ENCODE data around the gene SLC23A3.

SLC23A3 gene

DNA sequence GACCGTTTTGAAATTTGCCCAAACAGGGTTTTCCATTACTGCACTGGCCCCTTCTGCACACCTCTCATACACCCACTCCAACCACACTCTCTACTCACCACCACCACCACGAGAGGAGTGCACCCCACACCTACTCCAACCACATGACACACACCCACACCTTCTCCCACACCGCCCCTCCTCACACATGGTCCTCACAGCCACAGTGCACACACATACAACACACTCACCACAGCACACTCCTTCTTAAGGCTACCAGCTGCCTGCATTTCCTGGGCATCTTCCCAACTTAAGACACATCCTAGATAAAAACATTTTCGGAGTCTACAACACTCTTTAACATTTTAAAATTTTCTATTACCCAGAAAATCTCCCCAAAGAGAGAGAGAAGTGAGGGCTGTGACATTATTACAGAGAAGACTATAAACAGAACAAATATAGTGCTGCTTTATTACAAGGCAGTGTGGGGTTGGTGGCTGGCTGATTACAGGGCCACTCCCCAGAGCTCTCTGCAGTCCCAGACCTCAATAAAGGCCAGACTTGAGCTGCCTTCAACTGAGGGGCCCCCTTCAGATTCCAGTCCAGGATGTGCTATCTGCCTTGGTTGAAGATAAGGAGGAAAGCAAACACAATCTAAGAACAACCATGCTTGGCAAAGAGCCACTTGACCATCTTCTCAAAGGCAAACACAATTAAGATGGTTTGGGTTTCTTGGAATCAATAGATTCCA lies 45.3 kb downstream of the SLC23A3 start:
- H3K4me3 ChIP-seq (ENCODE audit: low read depth in 1 of 2, low read length in 2 of 2): no peak overlapping the region
- no peak overlapping the region for H2AFZ ChIP-seq (ENCODE audit: low read depth, low read length)
- no peak for TF ChIP-seq EZH2 (IDR thresholded peaks at IDR 0.05; ENCODE audit: borderline replicate concordance, low read depth, low read length, severe bottlenecking)
- TF ChIP-seq, protein P1, sequence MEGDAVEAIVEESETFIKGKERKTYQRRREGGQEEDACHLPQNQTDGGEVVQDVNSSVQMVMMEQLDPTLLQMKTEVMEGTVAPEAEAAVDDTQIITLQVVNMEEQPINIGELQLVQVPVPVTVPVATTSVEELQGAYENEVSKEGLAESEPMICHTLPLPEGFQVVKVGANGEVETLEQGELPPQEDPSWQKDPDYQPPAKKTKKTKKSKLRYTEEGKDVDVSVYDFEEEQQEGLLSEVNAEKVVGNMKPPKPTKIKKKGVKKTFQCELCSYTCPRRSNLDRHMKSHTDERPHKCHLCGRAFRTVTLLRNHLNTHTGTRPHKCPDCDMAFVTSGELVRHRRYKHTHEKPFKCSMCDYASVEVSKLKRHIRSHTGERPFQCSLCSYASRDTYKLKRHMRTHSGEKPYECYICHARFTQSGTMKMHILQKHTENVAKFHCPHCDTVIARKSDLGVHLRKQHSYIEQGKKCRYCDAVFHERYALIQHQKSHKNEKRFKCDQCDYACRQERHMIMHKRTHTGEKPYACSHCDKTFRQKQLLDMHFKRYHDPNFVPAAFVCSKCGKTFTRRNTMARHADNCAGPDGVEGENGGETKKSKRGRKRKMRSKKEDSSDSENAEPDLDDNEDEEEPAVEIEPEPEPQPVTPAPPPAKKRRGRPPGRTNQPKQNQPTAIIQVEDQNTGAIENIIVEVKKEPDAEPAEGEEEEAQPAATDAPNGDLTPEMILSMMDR (IDR thresholded peaks at IDR 0.05; ENCODE audit: borderline replicate concordance, extremely low read depth, low read length, poor library complexity, severe bottlenecking): no peak
- H3K27ac ChIP-seq (ENCODE audit: low read length): no peak overlapping the region
- H3K4me1 ChIP-seq (ENCODE audit: insufficient read depth, low read length): no peaks in the 10 kb centered on the region
- ATAC-seq (ENCODE audit: insufficient read depth, low read depth) (peak; percentile 62), DNase-seq (peak; percentile 22)
- no peak overlapping the region for H3K4me2 ChIP-seq (ENCODE audit: insufficient read depth, low read length)
- no peaks in the 10 kb centered on the region for H3K27me3 ChIP-seq (ENCODE audit: insufficient read depth, low read length, poor library complexity)
- H3K9ac ChIP-seq (ENCODE audit: low read depth, low read length): no peak overlapping the region
- no peaks in the 10 kb centered on the region for H3K9me3 ChIP-seq (ENCODE audit: insufficient read depth, low read length, severe bottlenecking)
- no peaks in the 10 kb centered on the region for H3K36me3 ChIP-seq (ENCODE audit: insufficient read depth, low read length)
- peaks cover 9% of the 10 kb centered on the region; the same call in 1 of the 2 replicates for H4K20me1 ChIP-seq (ENCODE audit: insufficient read depth, low read length)
- no peaks in the 10 kb centered on the region for H3K79me2 ChIP-seq (ENCODE audit: insufficient read depth, low read length)

DNA sequence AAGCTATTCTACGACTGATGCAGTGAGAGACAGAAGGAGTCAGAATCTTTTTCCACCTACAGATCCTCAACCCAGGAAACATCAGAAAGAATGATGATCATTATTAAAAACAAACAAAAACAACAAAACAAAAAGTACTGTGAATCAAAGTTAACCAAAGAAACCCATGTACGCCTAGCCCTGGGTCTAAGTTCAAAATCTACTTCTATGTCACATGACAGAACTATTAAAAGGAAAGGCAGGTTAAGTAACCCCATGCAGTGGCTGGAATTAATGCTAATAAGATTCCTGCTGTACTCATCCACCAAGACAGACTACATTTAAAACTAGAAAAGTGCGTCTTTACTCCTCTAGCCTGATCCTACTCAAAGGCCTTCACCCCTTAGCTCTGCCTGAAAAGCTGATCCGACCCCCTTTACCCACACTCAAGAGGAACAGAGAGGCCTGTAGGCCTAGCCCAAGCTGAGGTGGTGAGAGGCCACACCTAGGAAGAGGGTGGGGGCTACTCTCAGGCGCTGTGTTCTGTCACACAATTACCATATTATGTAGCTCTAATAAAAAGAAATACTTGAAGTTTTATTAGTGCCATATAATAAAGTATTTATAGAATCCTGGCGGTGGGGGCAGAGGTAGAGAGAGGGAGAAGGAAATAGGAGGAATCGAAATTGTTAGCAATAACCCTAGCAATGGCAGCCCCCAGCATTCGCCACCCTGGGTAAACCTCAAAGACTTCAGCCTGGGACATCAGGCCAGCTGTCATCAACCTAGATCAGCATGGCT lies 46.3 kb downstream of the SLC23A3 start:
- Histone ChIP-seq H3K4me1 (ENCODE audit: insufficient read depth, low read length) (no peaks in the 10 kb centered on the region), H3K9me3 (ENCODE audit: insufficient read depth, low read length, severe bottlenecking) (no peaks in the 10 kb centered on the region), H3K36me3 (ENCODE audit: insufficient read depth, low read length) (no peaks in the 10 kb centered on the region), H3K79me2 (ENCODE audit: insufficient read depth, low read length) (no peaks in the 10 kb centered on the region), H3K4me3 (ENCODE audit: low read depth in 1 of 2, low read length in 2 of 2) (no peak overlapping the region), H3K4me2 (ENCODE audit: insufficient read depth, low read length) (no peak overlapping the region), H3K27ac (ENCODE audit: low read length) (no peak overlapping the region), H4K20me1 (ENCODE audit: insufficient read depth, low read length) (peaks cover 7% of the 10 kb centered on the region; the same call in 1 of the 2 replicates), H3K27me3 (ENCODE audit: insufficient read depth, low read length, poor library complexity) (no peaks in the 10 kb centered on the region), H3K9ac (ENCODE audit: low read depth, low read length) (no peak overlapping the region), H2AFZ (ENCODE audit: low read depth, low read length) (no peak overlapping the region)
- ATAC-seq (ENCODE audit: insufficient read depth, low read depth) (no peak), DNase-seq (no peak)
- TF ChIP-seq EZH2 (IDR thresholded peaks at IDR 0.05; ENCODE audit: borderline replicate concordance, low read depth, low read length, severe bottlenecking): no peak
- TF ChIP-seq, protein P1 (IDR thresholded peaks at IDR 0.05; ENCODE audit: borderline replicate concordance, extremely low read depth, low read length, poor library complexity, severe bottlenecking): no peak

DNA sequence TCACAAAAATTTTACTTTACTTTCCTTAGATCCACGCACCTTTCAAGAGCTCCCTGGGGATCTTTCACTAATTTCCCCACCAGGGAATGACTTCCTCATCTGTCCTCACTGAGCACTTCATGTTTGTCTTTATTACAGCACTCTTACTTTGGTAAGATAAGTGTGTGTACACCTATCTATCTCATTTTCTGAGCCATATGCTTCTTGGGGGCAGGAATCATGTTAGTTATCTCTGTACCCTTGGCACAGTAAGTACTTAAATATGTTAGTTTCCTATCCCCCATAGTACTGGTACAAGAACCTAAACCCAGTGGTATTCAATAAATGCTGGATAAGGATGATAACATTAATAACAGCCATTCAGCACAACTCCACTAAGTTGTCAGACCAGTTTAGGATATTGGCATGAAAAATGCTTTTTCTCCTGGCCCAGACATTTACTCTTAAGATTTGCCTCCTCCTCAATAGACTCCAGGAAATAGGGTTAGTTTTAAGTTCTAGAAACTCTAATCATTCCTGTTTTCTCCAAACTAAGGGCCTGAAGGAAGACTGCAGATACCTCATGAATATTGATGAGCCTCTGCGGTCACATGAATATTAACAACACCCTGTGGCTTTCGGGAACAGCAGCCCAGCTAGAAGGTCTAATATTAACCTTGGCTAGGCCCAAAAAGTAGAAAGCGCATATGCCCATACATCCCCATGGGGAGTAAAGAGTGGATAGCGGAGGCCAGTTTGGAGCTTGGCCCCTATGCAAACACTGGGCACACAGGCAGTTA lies 47.4 kb downstream of the SLC23A3 start:
- Histone ChIP-seq H3K4me2 (ENCODE audit: insufficient read depth, low read length) (no peak overlapping the region), H4K20me1 (ENCODE audit: insufficient read depth, low read length) (peaks cover 4% of the 10 kb centered on the region; the same call in 1 of the 2 replicates), H3K36me3 (ENCODE audit: insufficient read depth, low read length) (no peaks in the 10 kb centered on the region), H2AFZ (ENCODE audit: low read depth, low read length) (no peak overlapping the region), H3K9me3 (ENCODE audit: insufficient read depth, low read length, severe bottlenecking) (no peaks in the 10 kb centered on the region), H3K9ac (ENCODE audit: low read depth, low read length) (no peak overlapping the region), H3K27me3 (ENCODE audit: insufficient read depth, low read length, poor library complexity) (no peaks in the 10 kb centered on the region), H3K4me3 (ENCODE audit: low read depth in 1 of 2, low read length in 2 of 2) (no peak overlapping the region), H3K27ac (ENCODE audit: low read length) (no peak overlapping the region), H3K79me2 (ENCODE audit: insufficient read depth, low read length) (no peaks in the 10 kb centered on the region), H3K4me1 (ENCODE audit: insufficient read depth, low read length) (no peaks in the 10 kb centered on the region)
- DNase-seq (no peak), ATAC-seq (ENCODE audit: insufficient read depth, low read depth) (no peak)
- TF ChIP-seq, protein P1 (IDR thresholded peaks at IDR 0.05; ENCODE audit: borderline replicate concordance, extremely low read depth, low read length, poor library complexity, severe bottlenecking): no peak
- no peak for TF ChIP-seq EZH2 (IDR thresholded peaks at IDR 0.05; ENCODE audit: borderline replicate concordance, low read depth, low read length, severe bottlenecking)
